H9 (cell line): Measurements from ENCODE around the gene CXCR3. TPM values are rescaled to one million over a fixed set of nuclear protein-coding genes. Genes with fewer than 3 reads are reported as not detected.
A peak's percentile ranks its signal among the peaks of the same experiment; 100 is the strongest.

ENCODE experiments used
- DNase-seq: peaks from one replicate; pipeline ENCODE4 v3.0.0-alpha.2; 2017
- H2AFZ ChIP-seq: one replicate; pipeline ENCODE4 v1.6.1; 2013; ENCODE audit warnings: mild to moderate bottlenecking, low read length, control low read depth, moderate library complexity
- H2AK5ac ChIP-seq: 2 replicates; pipeline ENCODE4 v1.6.1; 2013; ENCODE audit warnings: low read length, control low read depth, mixed read lengths; ENCODE audit not compliant: insufficient read length
- H2BK120ac ChIP-seq: one replicate; pipeline ENCODE4 v1.6.1; 2013; ENCODE audit warnings: low read depth, mild to moderate bottlenecking, low read length, control low read depth, inconsistent platforms; ENCODE audit not compliant: poor library complexity, severe bottlenecking
- H2BK12ac ChIP-seq: 2 replicates; pipeline ENCODE4 v1.6.1; 2013; ENCODE audit warnings: low read length, control low read depth, mixed read lengths, low read depth; ENCODE audit not compliant: insufficient read length
- H2BK15ac ChIP-seq: 2 replicates; pipeline ENCODE4 v1.6.1; 2013; ENCODE audit warnings: low read depth, low read length, control low read depth
- H2BK20ac ChIP-seq: one replicate; pipeline ENCODE4 v1.6.1; 2013; ENCODE audit warnings: low read depth, mild to moderate bottlenecking, low read length, control low read depth, inconsistent platforms; ENCODE audit not compliant: poor library complexity, severe bottlenecking
- H2BK5ac ChIP-seq: 2 replicates; pipeline ENCODE4 v1.6.1; 2013; ENCODE audit warnings: low read length, control low read depth, mixed read lengths; ENCODE audit not compliant: insufficient read length
- H3K14ac ChIP-seq: 2 replicates; pipeline ENCODE4 v1.6.1; 2013; ENCODE audit warnings: low read length, control low read depth; ENCODE audit not compliant: insufficient read depth
- H3K18ac ChIP-seq: 2 replicates; pipeline ENCODE4 v1.6.1; 2013; ENCODE audit warnings: low read depth, mild to moderate bottlenecking, mixed read lengths, low read length, control low read depth; ENCODE audit not compliant: insufficient read length
- H3K23ac ChIP-seq: 2 replicates; pipeline ENCODE4 v1.6.1; 2013; ENCODE audit warnings: low read length, control low read depth, mixed read lengths, low read depth; ENCODE audit not compliant: insufficient read length
- H3K23me2 ChIP-seq: 2 replicates; pipeline ENCODE4 v1.6.1; 2013; ENCODE audit warnings: low read depth, mild to moderate bottlenecking, mixed read lengths, low read length, control low read depth; ENCODE audit not compliant: insufficient read length, poor library complexity, severe bottlenecking
- H3K27ac ChIP-seq: 2 replicates; pipeline ENCODE4 v1.5.1; 2013; ENCODE audit warnings: low read length, control low read depth, mixed read lengths, low read depth; ENCODE audit not compliant: insufficient read length
- H3K27me3 ChIP-seq: 2 replicates; pipeline ENCODE4 v1.6.1; 2013; ENCODE audit warnings: low read length, control low read depth, inconsistent platforms; ENCODE audit not compliant: insufficient read depth
- H3K4ac ChIP-seq: 2 replicates; pipeline ENCODE4 v1.6.1; 2013; ENCODE audit warnings: low read depth, mild to moderate bottlenecking, control low read depth, inconsistent platforms, low read length, moderate library complexity
- H3K4me1 ChIP-seq: 2 replicates; pipeline ENCODE4 v1.6.1; 2013; ENCODE audit warnings: low read length, control low read depth, inconsistent platforms; ENCODE audit not compliant: insufficient read depth
- H3K4me2 ChIP-seq: 2 replicates; pipeline ENCODE4 v1.6.1; 2013; ENCODE audit warnings: low read length, control low read depth, mixed read lengths; ENCODE audit not compliant: insufficient read length, insufficient read depth
- H3K56ac ChIP-seq: 2 replicates; pipeline ENCODE4 v1.6.1; 2013; ENCODE audit warnings: low read depth, mild to moderate bottlenecking, mixed read lengths, low read length, control low read depth; ENCODE audit not compliant: insufficient read length
- H3K79me1 ChIP-seq: 2 replicates; pipeline ENCODE4 v1.6.1; 2013; ENCODE audit warnings: low read depth, mild to moderate bottlenecking, moderate library complexity, low read length, control low read depth, inconsistent platforms; ENCODE audit not compliant: insufficient read depth, poor library complexity, severe bottlenecking
- H3K79me2 ChIP-seq: 2 replicates; pipeline ENCODE4 v1.6.1; 2013; ENCODE audit warnings: low read length, control low read depth, inconsistent platforms; ENCODE audit not compliant: insufficient read depth
- H3K9ac ChIP-seq: 2 replicates; pipeline ENCODE4 v1.6.1; 2013; ENCODE audit warnings: low read length, control low read depth, mixed read lengths; ENCODE audit not compliant: insufficient read length; ENCODE audit errors: extremely low read depth
- H3K9me3 ChIP-seq: one replicate; pipeline ENCODE4 v1.6.1; 2013; ENCODE audit warnings: low read depth, low read length, inconsistent platforms; ENCODE audit not compliant: control insufficient read depth
- H3T11ph ChIP-seq: one replicate; pipeline ENCODE4 v1.6.1; 2013; ENCODE audit warnings: mild to moderate bottlenecking, low read length, control low read depth, inconsistent platforms
- H4K20me1 ChIP-seq: one replicate; pipeline ENCODE4 v1.6.1; 2013; ENCODE audit not compliant: control insufficient read depth, insufficient read length, insufficient read depth
- H4K5ac ChIP-seq: 2 replicates; pipeline ENCODE4 v1.6.1; 2013; ENCODE audit warnings: low read depth, mild to moderate bottlenecking, mixed read lengths, low read length, control low read depth; ENCODE audit not compliant: insufficient read length
- H4K8ac ChIP-seq: replicated peaks from 2 replicates; pipeline ENCODE4 v1.6.1; 2013; ENCODE audit warnings: low read length, control low read depth, mixed read lengths, low read depth; ENCODE audit not compliant: insufficient read length
- H4K91ac ChIP-seq: 2 replicates; pipeline ENCODE4 v1.6.1; 2013; ENCODE audit warnings: low read depth, mild to moderate bottlenecking, moderate library complexity, mixed read lengths, low read length, control low read depth; ENCODE audit not compliant: insufficient read length
- H3K27ac Mint-ChIP-seq, 3 experiments: 2 replicates in 2 of 3; 3 replicates in 1 of 3; pipeline ENCODE4 v1.8.0; 2020 to 2021; ENCODE audit warnings: mixed read lengths in 3 of 3, mild to moderate bottlenecking in 1 of 3, moderate library complexity in 1 of 3
- H3K27me3 Mint-ChIP-seq: 2 replicates; pipeline ENCODE4 v1.8.0; 2021; ENCODE audit warnings: low read depth, mild to moderate bottlenecking, moderate library complexity, mixed read lengths
- H3K36me3 Mint-ChIP-seq, 3 experiments: 2 replicates in 2 of 3; 3 replicates in 1 of 3; pipeline ENCODE4 v1.8.0; 2020 to 2021; ENCODE audit warnings: low read depth in 3 of 3, mixed read lengths in 3 of 3; ENCODE audit not compliant: insufficient read depth in 1 of 3
- H3K4me1 Mint-ChIP-seq, 2 experiments: 2 replicates each; pipeline ENCODE4 v1.8.0; 2020; ENCODE audit warnings: mixed read lengths in 2 of 2
- H3K4me3 Mint-ChIP-seq, 2 experiments: 2 replicates in 1 of 2; 3 replicates in 1 of 2; pipeline ENCODE4 v1.8.0; 2020 to 2021; ENCODE audit warnings: mild to moderate bottlenecking in 2 of 2, mixed read lengths in 2 of 2, moderate library complexity in 1 of 2
- H3K9me3 Mint-ChIP-seq, 2 experiments: 2 replicates in 1 of 2; 3 replicates in 1 of 2; pipeline ENCODE4 v1.8.0; 2020; ENCODE audit warnings: mild to moderate bottlenecking in 2 of 2, mixed read lengths in 2 of 2, moderate library complexity in 1 of 2
- WGBS: extraction: QIAGEN DNeasy Blood & Tissue Kit; methylation state at CpG from one replicate; pipeline ENCODE4 v1.1.7; 2013; ENCODE audit warnings: missing lambda C conversion rate, low lambda C conversion rate, mixed read lengths; ENCODE audit not compliant: insufficient read length; ENCODE audit errors: extremely low coverage; 5-methylcytosine and 5-hydroxymethylcytosine counted together
- total RNA-seq: library from RNA; stranded (reverse); gene quantifications from 2 replicates; pipeline ENCODE4 v1.2.1, GENCODE V29; 2021
- TF ChIP-seq, protein P1 (sequence below): fragments of 200-600 bp; sonication (generic); conservative IDR thresholded peaks from 3 replicates; pipeline ENCODE4 v1.8.0; 2021; ENCODE audit warnings: antibody characterized with exemption, mild to moderate bottlenecking

The CXCR3 gene
- total RNA-seq, 1 experiment from 2014 or later = not detected

GRCh38 chrX:71617742-71618141 is 569 bp downstream of the CXCR3 start:
- Histone ChIP-seq H3K18ac (no peak overlapping the region), H2AFZ (no peak overlapping the region), H3K23ac (no peak overlapping the region), H3K27me3 (no peaks in the 10 kb centered on the region), H3T11ph (no peak overlapping the region), H2BK120ac (no peak overlapping the region), H4K91ac (no peak overlapping the region), H3K4me1 (no peaks in the 10 kb centered on the region), H3K79me2 (no peaks in the 10 kb centered on the region), H3K79me1 (no peaks in the 10 kb centered on the region), H3K27ac (no peak overlapping the region), H3K9ac (no peak overlapping the region), H3K9me3 (peaks cover 36% of the 10 kb centered on the region), H3K4ac (no peak overlapping the region), H3K56ac (no peak overlapping the region), H2BK15ac (no peak overlapping the region), H3K23me2 (no peaks in the 10 kb centered on the region), H3K14ac (no peak overlapping the region), H4K20me1 (no peaks in the 10 kb centered on the region), H4K5ac (no peak overlapping the region), H4K8ac (no peak overlapping the region), H2AK5ac (no peak overlapping the region), H2BK5ac (no peak overlapping the region), H2BK12ac (no peak overlapping the region), H3K4me2 (no peak overlapping the region), H2BK20ac (no peak overlapping the region)
- H3K9me3 Mint-ChIP-seq = peaks cover 69 to 83% of the 10 kb centered on the region in 2 experiments
- no peak overlapping the region for H3K4me3 Mint-ChIP-seq
- WGBS = no CpG with 5 or more reads among the region's 8 CpGs
- 0 out of 4 replicates have a peak, but pooled peaks cover 0 to 8% of the 10 kb centered on the region in 2 experiments for H3K4me1 Mint-ChIP-seq
- peaks cover 0 to 23% (median 10%) of the 10 kb centered on the region in 3 experiments; a peak in 5 of 7 replicates for H3K36me3 Mint-ChIP-seq
- no peaks in the 10 kb centered on the region for H3K27me3 Mint-ChIP-seq
- DNase-seq = no peak
- peak overlapping the region in 1 of 3 experiments; percentile 82; a peak in 1 of 7 replicates for H3K27ac Mint-ChIP-seq
- TF ChIP-seq, protein P1, sequence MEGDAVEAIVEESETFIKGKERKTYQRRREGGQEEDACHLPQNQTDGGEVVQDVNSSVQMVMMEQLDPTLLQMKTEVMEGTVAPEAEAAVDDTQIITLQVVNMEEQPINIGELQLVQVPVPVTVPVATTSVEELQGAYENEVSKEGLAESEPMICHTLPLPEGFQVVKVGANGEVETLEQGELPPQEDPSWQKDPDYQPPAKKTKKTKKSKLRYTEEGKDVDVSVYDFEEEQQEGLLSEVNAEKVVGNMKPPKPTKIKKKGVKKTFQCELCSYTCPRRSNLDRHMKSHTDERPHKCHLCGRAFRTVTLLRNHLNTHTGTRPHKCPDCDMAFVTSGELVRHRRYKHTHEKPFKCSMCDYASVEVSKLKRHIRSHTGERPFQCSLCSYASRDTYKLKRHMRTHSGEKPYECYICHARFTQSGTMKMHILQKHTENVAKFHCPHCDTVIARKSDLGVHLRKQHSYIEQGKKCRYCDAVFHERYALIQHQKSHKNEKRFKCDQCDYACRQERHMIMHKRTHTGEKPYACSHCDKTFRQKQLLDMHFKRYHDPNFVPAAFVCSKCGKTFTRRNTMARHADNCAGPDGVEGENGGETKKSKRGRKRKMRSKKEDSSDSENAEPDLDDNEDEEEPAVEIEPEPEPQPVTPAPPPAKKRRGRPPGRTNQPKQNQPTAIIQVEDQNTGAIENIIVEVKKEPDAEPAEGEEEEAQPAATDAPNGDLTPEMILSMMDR = no peak
